Measurements from ENCODE around the gene ARHGAP26. TPM values are rescaled to one million over a fixed set of nuclear protein-coding genes. Genes with fewer than 3 reads are reported as not detected.

Gene ARHGAP26
- total RNA-seq, 1 donor from 2014 or later = 7.4 TPM

GRCh38 chr5:143224672-143225071 lies 454.5 kb downstream of the ARHGAP26 start:
- ATAC-seq (no peak), DNase-seq (ENCODE audit: low spot score) (no peak)

- no peak for DNase-seq (ENCODE audit: low spot score)
- no peak for ATAC-seq
Observed at GRCh38 chr5:143225511-143225910, 455.3 kb downstream of the ARHGAP26 start.

- DNase-seq (ENCODE audit: low spot score) = no peak
Observed at GRCh38 chr5:143226361-143226760, 456.2 kb downstream of the ARHGAP26 start.

GRCh38 chr5:143226872-143227271 lies 456.7 kb downstream of the ARHGAP26 start:
- ATAC-seq (no peak), DNase-seq (ENCODE audit: low spot score) (no peak)

More at GRCh38 chr5:143226361-143226760, 456.2 kb downstream of the ARHGAP26 start:
- no peak for ATAC-seq

- DNase-seq (ENCODE audit: low spot score) (no peak), ATAC-seq (no peak)
Observed at GRCh38 chr5:143227301-143227700, 457.1 kb downstream of the ARHGAP26 start.

- no peak for DNase-seq (ENCODE audit: low spot score)
- ATAC-seq = peak; percentile 19
Observed at GRCh38 chr5:143228597-143229293, 458.6 kb downstream of the ARHGAP26 start.

GRCh38 chr5:143229426-143229895 lies 459.3 kb downstream of the ARHGAP26 start:
- ATAC-seq = no peak
- DNase-seq (ENCODE audit: low spot score) = no peak

GRCh38 chr5:143229896-143230675 lies 459.9 kb downstream of the ARHGAP26 start:
- peak; percentile 37 for ATAC-seq

GRCh38 chr5:143230676-143230996 lies 460.5 kb downstream of the ARHGAP26 start:
- DNase-seq (ENCODE audit: low spot score) (no peak), ATAC-seq (no peak)

More at GRCh38 chr5:143229896-143230675, 459.9 kb downstream of the ARHGAP26 start:
- DNase-seq (ENCODE audit: low spot score) = peak; percentile 52

GRCh38 chr5:143231416-143231815 lies 461.2 kb downstream of the ARHGAP26 start:
- ATAC-seq (no peak), DNase-seq (ENCODE audit: low spot score) (no peak)

GRCh38 chr5:143231973-143232812 lies 462.0 kb downstream of the ARHGAP26 start:
- DNase-seq (ENCODE audit: low spot score) = no peak

GRCh38 chr5:143233031-143233430 lies 462.9 kb downstream of the ARHGAP26 start:
- DNase-seq (ENCODE audit: low spot score) = no peak
- ATAC-seq = no peak

More at GRCh38 chr5:143231973-143232812, 462.0 kb downstream of the ARHGAP26 start:
- ATAC-seq = peak; percentile 13

GRCh38 chr5:143234162-143234842 lies 464.1 kb downstream of the ARHGAP26 start:
- peak; percentile 90 for DNase-seq (ENCODE audit: low spot score)
- ATAC-seq = peak; percentile 77

GRCh38 chr5:143235423-143235822 lies 465.2 kb downstream of the ARHGAP26 start:
- DNase-seq (ENCODE audit: low spot score) (no peak), ATAC-seq (no peak)

GRCh38 chr5:143236682-143237081 lies 466.5 kb downstream of the ARHGAP26 start:
- DNase-seq (ENCODE audit: low spot score) = no peak
- no peak for ATAC-seq

GRCh38 chr5:143237664-143238063 lies 467.5 kb downstream of the ARHGAP26 start:
- no peak for ATAC-seq
- DNase-seq (ENCODE audit: low spot score) = no peak

- ATAC-seq (no peak), DNase-seq (ENCODE audit: low spot score) (no peak)
Observed at GRCh38 chr5:143238620-143239019, 468.4 kb downstream of the ARHGAP26 start.

- ATAC-seq (peak; percentile 80), DNase-seq (ENCODE audit: low spot score) (no peak)
Observed at GRCh38 chr5:143239882-143240518, 469.8 kb downstream of the ARHGAP26 start.

GRCh38 chr5:143241892-143242291 lies 471.7 kb downstream of the ARHGAP26 start:
- ATAC-seq = no peak
- DNase-seq (ENCODE audit: low spot score) = no peak

- no peak for ATAC-seq
Observed at GRCh38 chr5:143243103-143243502, 472.9 kb downstream of the ARHGAP26 start.

More at GRCh38 chr5:143243103-143243502, 472.9 kb downstream of the ARHGAP26 start:
- no peak for DNase-seq (ENCODE audit: low spot score)
